WI38 (cell line): Measurements from ENCODE around the gene CCK.

Experiments used
- H3K4me3 ChIP-seq: 2 replicates; pipeline ENCODE4 v1.5.1; 2011; ENCODE audit warnings: low read depth, mild to moderate bottlenecking, control low read depth, low read length
- CTCF ChIP-seq: IDR thresholded peaks from 2 replicates; pipeline ENCODE4 v1.5.1; 2012; ENCODE audit warnings: low read depth, mild to moderate bottlenecking, control low read depth, low read length

Gene CCK

GRCh38 chr3:42276141-42277132, 10.5 kb upstream of the CCK start:
- H3K4me3 ChIP-seq, result no peak overlapping the region
- TF ChIP-seq CTCF, result no peak

DNA sequence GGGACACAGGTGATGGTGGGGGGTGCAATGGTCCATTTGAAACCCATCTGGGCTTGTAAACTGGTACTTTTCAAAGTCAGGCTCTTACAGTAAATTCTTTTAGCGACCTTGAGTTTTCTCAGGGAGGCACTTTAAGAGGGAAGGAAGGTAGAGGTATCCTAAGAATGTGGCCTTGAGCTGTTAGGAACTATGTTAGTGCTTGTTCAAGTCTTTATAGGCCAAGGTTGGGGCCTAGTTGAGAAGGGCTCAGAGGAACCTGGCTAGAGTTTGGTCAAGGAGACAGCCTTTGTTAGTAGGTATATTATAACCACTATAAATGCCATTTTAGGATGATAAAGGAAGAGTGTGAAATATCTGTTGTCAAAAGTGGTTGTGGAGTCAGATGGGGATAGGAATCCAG, 9.2 kb upstream of the CCK start:
- no peak overlapping the region for H3K4me3 ChIP-seq
- TF ChIP-seq CTCF, result no peak

GRCh38 chr3:42274266-42274665, 8.3 kb upstream of the CCK start:
- no peak for TF ChIP-seq CTCF
- H3K4me3 ChIP-seq, result no peak overlapping the region

DNA sequence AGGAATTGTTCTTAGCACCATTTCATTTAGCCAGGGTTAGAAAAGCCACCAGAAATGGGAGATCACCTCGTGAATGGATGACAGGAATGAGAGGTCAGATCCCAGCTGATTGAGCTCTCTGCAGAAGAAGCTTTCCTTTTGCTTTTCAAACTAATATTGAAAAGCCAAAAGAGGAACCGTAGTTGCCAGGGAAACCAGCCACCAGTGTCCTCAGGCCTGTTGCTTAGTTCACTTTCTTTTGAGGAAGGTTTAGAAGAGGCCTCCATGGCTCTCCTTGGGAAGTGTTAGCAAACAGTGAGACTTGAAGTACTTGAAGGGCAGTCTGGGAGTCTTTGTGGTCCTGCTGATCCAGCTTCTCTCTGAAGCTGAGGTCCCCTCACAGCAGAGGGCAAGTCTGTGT, 7.4 kb upstream of the CCK start:
- no peak overlapping the region for H3K4me3 ChIP-seq
- TF ChIP-seq CTCF, result no peak

DNA sequence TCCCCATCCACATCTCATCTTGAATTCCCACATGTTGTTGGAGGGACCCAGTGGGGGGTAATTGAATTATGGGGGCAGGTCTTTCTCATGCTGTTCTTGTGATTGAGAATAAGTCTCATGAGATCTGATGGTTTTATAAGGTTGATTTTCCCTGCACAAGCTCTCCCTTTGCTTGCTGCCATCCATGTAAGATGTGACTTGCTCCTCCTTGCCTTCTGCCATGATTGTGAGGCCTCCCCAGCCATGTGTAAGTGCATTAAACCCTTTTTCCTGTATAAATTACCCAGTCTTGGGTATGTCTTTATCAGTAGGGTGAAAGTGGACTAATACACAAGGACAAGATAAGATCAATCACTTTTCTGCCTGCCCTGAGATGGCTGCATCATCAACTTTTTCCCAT, 5.8 kb upstream of the CCK start:
- H3K4me3 ChIP-seq, result no peak overlapping the region
- no peak for TF ChIP-seq CTCF

DNA sequence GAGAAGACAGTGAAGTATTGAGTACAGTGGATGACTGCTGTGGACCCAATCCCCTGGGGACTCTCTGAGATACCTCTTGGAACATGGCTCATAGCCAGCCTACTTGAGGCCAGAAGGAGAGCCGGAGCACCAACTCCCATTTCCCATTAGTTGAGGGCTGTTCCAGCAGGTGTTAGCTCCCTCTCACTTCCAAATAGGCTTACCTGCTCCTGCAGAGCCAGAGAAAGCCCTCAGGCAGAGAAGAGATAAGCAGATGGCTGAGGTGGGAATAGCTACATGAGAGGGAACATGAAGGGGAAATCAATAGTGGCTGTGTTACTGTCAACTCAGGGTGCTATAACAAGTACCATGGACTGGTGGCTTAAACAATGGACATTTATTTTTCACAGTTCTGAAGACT, 4.6 kb upstream of the CCK start:
- H3K4me3 ChIP-seq, result no peak overlapping the region
- TF ChIP-seq CTCF, result no peak

DNA sequence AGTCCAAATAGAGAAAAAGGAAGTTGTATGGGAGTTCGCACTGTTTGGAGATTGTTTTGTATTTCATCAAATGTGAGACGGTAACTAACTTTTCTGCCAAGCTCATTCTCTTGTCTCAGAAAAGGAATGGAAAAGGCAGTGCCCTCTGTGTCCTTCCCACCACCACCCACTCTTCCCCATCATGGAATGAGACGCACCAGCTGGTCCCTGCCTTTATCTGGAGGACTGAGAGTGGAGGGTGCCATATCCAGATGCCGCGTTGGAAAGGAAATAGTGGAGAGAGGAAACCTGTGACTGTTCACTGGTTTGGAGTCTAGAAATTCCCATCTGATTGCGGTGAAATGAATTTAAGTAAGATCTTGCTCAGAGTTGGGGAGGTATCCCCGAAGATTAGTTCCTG, 3.7 kb upstream of the CCK start:
- no peak overlapping the region for H3K4me3 ChIP-seq
- no peak for TF ChIP-seq CTCF
